Measurements from ENCODE around the gene HOMER1.
"Not testable (repeated sequence)": the region's sequence is repeated elsewhere in the genome, so short reads cannot be mapped to it uniquely, and the experiment has no call there.

Gene HOMER1

DNA sequence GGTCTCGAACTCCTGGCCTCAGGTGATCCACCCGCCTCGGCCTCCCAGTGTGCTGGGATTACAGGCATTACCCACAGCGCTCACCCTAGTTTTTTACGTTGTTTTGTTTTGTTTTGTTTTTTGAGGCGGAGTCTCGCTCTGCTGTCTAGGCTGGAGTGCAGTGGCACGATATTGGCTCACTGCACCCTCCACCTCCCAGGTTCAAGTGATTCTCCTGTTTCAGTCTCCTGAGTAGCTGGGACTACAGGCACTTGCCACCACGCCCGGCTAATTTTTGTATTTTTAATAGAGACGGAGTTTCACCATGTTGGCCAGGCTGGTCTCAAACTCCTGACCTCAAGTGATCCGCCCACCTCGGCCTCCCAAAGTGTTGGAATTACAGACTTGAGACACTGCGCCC lies 2.4 kb upstream of the HOMER1 start:
- not testable (repeated sequence) for DNase-seq

- peak; percentile 98 for DNase-seq
Measured at GRCh38 chr5:79514391-79515105, 614 bp upstream of the HOMER1 start.

- DNase-seq: peak; percentile 63
Measured at GRCh38 chr5:79513308-79513703, 628 bp downstream of the HOMER1 start.

- peak; percentile 63 for DNase-seq
Measured at GRCh38 chr5:79512471-79513307, 1.2 kb downstream of the HOMER1 start.

DNA sequence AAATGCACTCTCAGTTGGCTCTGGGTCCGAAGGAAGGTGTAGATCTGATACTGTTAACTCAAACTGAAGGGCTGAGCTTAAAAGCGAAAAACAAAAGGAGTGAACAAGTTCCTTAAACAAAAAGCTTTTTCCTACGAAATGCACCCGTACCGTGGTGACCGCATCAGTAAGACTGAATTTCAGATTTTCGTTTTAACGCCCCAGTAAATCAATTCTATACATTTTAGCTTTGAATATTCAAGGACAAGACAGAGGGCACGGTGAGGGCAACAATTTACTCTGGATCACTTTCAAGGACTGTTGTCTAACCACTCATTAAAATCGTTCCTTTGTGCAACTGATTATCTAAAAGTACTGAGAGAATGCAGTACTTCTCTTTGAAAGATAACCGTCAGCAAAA lies 1.9 kb downstream of the HOMER1 start:
- DNase-seq: peak; percentile 55

DNA sequence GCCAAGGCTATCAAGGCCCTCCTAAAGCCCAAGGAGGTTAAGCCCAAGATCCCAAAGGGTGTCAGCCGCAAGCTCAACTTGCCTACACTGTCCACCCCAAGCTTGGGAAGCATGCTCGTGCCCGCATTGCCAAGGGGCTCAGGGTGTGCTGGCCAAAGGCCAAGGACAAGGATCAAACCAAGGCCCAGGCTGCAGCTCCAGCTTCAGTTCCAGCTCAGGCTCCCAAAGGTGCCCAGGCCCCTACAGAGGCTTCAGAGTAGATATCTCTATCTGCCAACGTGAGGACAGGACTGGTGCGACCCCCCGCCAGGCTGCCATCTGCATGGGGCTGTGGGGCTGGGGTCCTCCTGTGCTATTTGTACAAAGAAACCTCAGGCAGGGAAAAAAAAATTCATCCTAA lies 3.3 kb downstream of the HOMER1 start:
- DNase-seq: no peak

GRCh38 chr5:79509244-79509885 lies 4.6 kb downstream of the HOMER1 start:
- DNase-seq: peak; percentile 38

DNA sequence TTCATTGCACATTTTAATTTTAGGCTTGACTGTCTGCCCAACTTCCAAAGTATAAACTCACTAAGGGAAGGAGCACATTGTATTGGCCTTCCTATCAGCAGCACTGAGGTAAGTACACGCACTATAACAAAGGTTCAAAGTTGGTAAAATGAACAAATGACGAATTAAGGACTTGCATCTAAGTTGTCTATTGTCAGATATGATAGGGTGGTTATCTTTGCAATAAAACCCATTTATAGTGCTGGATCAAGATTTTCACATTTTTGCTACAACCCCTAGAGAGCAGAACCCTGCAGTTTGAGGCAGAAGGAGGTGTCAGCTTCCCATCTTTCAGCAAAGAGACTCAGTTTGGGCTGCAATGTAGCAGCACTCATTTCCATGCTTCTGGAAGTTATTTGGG lies 5.1 kb downstream of the HOMER1 start:
- DNase-seq: peak; percentile 46

- DNase-seq: peak; percentile 82
Measured at GRCh38 chr5:79508354-79508753, 5.6 kb downstream of the HOMER1 start.

GRCh38 chr5:79507251-79508205 lies 6.4 kb downstream of the HOMER1 start:
- DNase-seq: peak; percentile 66

GRCh38 chr5:79505138-79505537 lies 8.8 kb downstream of the HOMER1 start:
- DNase-seq: peak; percentile 67

- no peak for DNase-seq
Measured at GRCh38 chr5:79503794-79504495, 10.0 kb downstream of the HOMER1 start.

DNA sequence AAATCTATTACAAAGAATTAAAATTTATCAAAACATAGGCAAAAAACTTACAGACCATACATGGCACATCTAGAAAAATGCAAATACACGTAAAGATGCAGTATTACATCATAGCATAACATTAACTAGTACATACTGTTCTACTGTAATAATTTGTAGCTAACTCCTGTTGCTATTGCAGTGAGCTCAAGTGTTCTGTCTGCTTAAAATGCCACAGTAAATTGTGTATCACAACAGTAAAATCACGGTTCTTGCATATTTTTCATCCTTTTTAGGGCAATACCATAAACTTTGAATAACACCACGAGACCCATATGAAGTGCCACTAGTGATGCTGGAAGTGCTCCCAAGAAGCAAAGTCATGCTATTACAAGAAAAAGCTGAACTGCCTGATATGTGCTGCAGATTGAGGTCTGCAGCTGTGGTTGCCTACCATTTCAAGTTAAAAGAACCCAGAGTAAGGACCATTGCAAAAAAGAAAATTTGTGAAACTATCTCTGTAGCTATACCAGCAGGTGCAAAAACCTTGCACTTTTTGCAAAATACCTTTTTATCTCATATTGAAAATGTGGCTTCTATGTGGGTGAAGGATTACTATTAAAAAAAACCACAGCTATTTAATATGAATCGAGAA lies 14.2 kb downstream of the HOMER1 start:
- DNase-seq: peak; percentile 81

- DNase-seq: no peak
Measured at GRCh38 chr5:79495311-79495710, 18.6 kb downstream of the HOMER1 start.

DNA sequence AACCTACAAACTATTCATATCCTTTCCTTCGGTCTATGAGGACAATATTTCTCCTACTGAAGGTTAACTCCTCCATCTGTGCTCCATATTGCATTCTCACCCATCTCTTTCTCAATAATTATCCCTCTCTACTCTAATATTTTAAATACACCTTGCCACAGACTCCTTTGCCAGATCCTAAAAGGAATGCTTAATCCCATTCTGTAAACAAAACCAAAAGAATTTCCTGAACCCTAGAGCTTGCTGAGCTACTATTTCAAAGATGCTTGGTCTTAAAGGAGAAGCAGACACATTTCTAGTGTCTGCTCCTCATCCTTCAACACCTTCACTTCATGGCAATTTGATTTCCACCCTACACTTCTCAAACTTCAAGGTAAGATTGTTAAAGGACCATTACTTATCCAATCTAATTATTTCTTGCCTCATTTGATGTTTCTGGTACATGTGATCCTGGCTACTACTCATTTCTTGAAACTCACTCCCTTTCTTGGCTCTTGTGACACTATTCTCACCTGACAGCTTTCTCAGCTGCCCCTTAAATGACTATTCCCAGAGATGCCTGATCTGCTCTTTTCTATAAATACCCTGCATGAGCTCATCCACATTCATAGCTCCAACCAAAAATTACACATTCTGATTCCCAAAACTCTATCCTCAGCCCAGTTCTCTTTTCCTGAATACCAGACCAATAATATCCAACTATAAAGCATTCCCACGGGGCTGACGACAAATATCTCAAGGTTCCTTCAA lies 20.2 kb downstream of the HOMER1 start:
- no peak for DNase-seq

DNA sequence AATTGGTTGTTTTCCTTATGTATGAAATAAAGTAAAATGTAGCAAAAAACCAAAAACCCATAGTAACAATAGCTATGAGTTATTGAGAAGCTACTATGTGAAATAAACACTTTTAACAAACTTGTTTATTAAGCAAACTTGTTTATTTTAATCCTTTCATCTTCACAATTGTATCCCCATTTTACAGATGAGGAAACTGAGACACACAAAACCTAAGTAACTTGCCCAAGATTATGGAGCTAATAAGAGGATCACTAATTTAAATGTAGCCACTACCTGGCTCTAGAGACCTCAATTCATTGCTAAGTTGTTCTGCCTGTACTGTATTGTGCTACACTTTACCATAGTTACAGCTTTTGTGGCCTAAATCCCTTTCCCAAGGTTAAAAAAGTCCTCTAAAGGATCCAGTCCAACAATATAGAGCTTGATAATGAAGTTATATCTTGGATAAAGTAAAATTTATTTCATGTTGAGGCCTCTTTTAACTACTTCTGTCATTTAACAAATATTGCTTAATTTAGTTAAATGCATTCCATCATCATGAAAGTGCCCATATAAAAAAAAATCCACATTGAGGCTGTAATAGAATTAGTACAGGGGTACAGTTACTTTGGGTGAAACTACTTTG lies 22.1 kb downstream of the HOMER1 start:
- no peak for DNase-seq

DNA sequence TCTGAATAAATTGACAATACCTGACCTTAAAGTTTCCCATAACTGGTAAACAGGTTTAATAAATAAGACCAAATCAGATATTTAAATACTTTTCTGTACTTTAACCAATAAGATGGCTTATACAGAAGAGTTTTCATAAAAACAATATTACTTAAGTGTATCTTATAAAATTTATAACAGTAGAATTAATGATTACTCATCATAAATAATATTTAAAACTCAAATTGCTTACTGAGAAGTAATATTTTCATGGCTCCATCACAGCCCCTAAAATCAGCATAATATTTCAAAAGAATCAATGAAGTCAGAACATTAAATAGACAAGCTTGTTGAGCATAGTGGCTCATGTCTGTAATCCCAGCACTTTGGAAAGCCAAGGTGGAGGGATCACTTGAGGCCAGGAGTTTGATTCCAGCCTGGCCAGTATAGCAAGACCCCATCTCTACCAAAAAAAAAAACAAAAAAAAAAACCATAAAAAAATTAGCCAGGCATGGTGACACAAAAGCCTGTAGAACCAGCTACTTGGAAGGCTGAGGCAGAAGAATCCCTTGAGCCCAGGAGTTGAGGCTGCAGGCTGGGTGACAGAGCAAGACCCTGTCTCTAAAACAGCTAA lies 23.5 kb downstream of the HOMER1 start:
- DNase-seq: no peak

- DNase-seq: no peak
Measured at GRCh38 chr5:79489773-79490172, 24.2 kb downstream of the HOMER1 start.

DNA sequence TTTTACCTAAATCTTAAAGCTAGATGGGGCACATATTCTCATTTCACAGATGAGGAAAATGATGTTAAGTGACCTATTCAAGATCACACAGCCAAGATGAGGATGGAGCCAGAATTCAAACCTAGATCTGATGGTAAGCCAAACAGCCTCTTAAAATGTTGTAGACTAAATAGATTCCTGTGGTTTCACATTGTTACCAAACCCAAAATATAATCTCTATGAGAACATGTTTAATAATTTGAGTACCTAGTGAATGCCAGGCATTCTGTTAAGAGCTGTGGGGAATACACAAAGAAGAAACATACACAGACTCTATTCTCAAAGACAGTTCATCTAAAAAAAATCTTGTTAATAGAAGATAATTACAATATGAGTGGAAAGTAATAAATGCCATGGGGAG lies 25.2 kb downstream of the HOMER1 start:
- no peak for DNase-seq

GRCh38 chr5:79488058-79488457 lies 25.9 kb downstream of the HOMER1 start:
- DNase-seq: no peak
